Body of pancreas (tissue), 4 donors: ENCODE results near the gene LARP4B. TPM values are rescaled to one million over a fixed set of nuclear protein-coding genes. Genes with fewer than 3 reads are reported as not detected.
"Not testable (repeated sequence)": the region's sequence is repeated elsewhere in the genome, so short reads cannot be mapped to it uniquely, and the experiment has no call there.

Experiments used
- ATAC-seq: fragments of 150-250 bp; one replicate; pipeline ENCODE4 v1.9.1; 2016
- DNase-seq, 4 donors: peaks; one replicate each; pipeline ENCODE4 v3.0.0-alpha.2; 2019
- H3K27ac ChIP-seq, 4 donors: fragments of 200-600 bp; sonication (generic); 1 replicate in 3 of 4; 2 replicates in 1 of 4; pipeline versions ENCODE4 v1.5.1 to v1.6.1; 2016 to 2019; ENCODE audit warnings: mild to moderate bottlenecking in 1 of 4, mixed read lengths in 1 of 4, moderate library complexity in 1 of 4
- H3K27me3 ChIP-seq, 2 donors: fragments of 200-600 bp; sonication (generic); one replicate each; pipeline ENCODE4 v1.6.0; 2016; ENCODE audit warnings: mild to moderate bottlenecking in 1 of 2
- H3K36me3 ChIP-seq, 2 donors: fragments of 200-600 bp; sonication (generic); replicated peaks in 1 of 2; 2 replicates each; pipeline ENCODE4 v1.5.1; 2016; ENCODE audit warnings: low read depth in 2 of 2; ENCODE audit not compliant: insufficient read depth in 1 of 2
- H3K4me1 ChIP-seq: fragments of 200-600 bp; sonication (generic); one replicate; pipeline ENCODE4 v1.6.0; 2016
- H3K4me3 ChIP-seq, 2 donors: fragments of 200-600 bp; sonication (generic); 1 replicate in 1 of 2; 2 replicates in 1 of 2; pipeline ENCODE4 v1.5.1; 2016 to 2019
- H3K9me3 ChIP-seq, 3 donors: fragments of 200-600 bp; sonication (generic); 1 replicate in 2 of 3; 2 replicates in 1 of 3; pipeline ENCODE4 v1.5.1; 2016
- POLR2A ChIP-seq, 3 donors: fragments of 450-650 bp; IDR thresholded peaks; one replicate each; pipeline ENCODE4 v1.6.1; 2016; ENCODE audit warnings: antibody characterized with exemption in 3 of 3, mild to moderate bottlenecking in 2 of 3
- WGBS, 2 donors: methylation state at CpG; one replicate each; pipeline ENCODE4 v1.1.5; 2017; 5-methylcytosine and 5-hydroxymethylcytosine counted together
- intact Hi-C: fragments of 100-400 bp; cut with DNase I; formaldehyde crosslinking; loops from one replicate; pipeline ENCODE4 v1.15.1; 2023
- total RNA-seq, 2 donors: library from RNA; depleted of rRNA; stranded (reverse); fragments of >200 nt; gene quantifications; one replicate each; pipeline ENCODE4 v1.1.0, GENCODE V29; 2016
- TF ChIP-seq, protein P1 (sequence below), 7 experiments: fragments of 450-650 bp in 4 of 7; fragments of 200-600 bp in 3 of 7; sonication (generic) in 3 of 7; IDR thresholded peaks; one replicate each; pipeline ENCODE4 v1.5.1; 2016 to 2019; ENCODE audit warnings: antibody characterized with exemption in 7 of 7

LARP4B gene
- total RNA-seq, 2 donors from 2014 or later: 41.0 to 61.6 TPM

- no peaks in the 10 kb centered on the region for H3K9me3 ChIP-seq
- 68 to 69% methylated on average over 15 of the region's 15 CpGs for WGBS, 2 donors
- no peaks in the 10 kb centered on the region for H3K36me3 ChIP-seq
- peaks cover 4% of the 10 kb centered on the region for H3K4me1 ChIP-seq
- TF ChIP-seq POLR2A (IDR thresholded peaks at IDR 0.05): no peak
- TF ChIP-seq, protein P1, sequence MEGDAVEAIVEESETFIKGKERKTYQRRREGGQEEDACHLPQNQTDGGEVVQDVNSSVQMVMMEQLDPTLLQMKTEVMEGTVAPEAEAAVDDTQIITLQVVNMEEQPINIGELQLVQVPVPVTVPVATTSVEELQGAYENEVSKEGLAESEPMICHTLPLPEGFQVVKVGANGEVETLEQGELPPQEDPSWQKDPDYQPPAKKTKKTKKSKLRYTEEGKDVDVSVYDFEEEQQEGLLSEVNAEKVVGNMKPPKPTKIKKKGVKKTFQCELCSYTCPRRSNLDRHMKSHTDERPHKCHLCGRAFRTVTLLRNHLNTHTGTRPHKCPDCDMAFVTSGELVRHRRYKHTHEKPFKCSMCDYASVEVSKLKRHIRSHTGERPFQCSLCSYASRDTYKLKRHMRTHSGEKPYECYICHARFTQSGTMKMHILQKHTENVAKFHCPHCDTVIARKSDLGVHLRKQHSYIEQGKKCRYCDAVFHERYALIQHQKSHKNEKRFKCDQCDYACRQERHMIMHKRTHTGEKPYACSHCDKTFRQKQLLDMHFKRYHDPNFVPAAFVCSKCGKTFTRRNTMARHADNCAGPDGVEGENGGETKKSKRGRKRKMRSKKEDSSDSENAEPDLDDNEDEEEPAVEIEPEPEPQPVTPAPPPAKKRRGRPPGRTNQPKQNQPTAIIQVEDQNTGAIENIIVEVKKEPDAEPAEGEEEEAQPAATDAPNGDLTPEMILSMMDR (IDR thresholded peaks at IDR 0.05): no peak
- DNase-seq (no peak), ATAC-seq (no peak)
- H3K27ac ChIP-seq: no peak overlapping the region
- no peaks in the 10 kb centered on the region for H3K27me3 ChIP-seq
- no peak overlapping the region for H3K4me3 ChIP-seq
- intact Hi-C loops: loop anchor here (10.0 kb wide), 1 partner anchor 50 kb away; the partner anchor contains the start of gene GTPBP4
These were observed 3.4 kb upstream of the LARP4B start for GRCh38 chr10:934746-935406.

DNA sequence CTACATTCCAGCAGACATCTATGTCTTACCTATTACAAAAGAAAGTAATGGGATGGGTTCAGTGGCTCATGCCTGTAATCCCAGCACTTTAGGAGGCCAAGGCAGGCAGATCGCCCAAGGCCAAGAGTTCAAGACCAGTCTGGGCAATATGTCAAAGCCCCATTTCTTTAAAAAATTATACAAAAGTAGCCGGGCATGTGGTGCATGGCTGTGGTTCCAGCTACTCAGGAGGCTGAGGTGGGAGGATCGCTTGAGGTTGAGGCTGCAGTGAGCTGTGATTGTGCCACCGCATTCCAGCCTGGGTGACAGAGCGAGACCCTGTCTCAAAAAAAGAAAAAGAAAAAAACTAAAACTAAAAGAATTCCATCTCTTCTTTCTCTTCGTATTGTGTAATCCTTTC, 2.7 kb upstream of the LARP4B start:
- H3K27ac ChIP-seq, DNase-seq, H3K9me3 ChIP-seq, H3K4me1 ChIP-seq, H3K4me3 ChIP-seq, ATAC-seq, H3K27me3 ChIP-seq, H3K36me3 ChIP-seq: not testable (repeated sequence)
- intact Hi-C loops: loop anchor here (10.0 kb wide), 1 partner anchor 51 kb away; the partner anchor contains the start of gene GTPBP4
- 64 to 79% methylated on average over 6 of the region's 6 CpGs for WGBS, 2 donors

DNA sequence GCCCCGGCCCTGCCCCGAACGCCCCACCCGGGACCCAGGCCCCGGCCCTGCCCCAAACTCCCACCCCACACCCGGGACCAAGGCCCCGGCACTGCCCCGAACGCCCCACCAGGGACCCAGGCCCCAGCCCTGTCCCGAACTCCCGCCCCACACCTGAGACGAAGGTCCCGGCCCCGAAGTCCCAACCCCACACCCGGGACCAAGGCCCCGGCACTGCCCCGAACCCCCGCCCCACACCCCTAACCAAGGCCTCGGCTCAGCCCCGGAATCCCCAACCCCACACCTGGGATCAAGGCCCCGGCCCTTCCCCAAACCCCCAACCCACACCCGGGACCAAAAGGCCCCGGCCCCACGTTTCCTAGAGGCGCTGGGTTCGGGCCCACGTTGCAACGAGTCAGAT, 1.1 kb upstream of the LARP4B start:
- Histone ChIP-seq H3K4me1 (peaks cover 25% of the 10 kb centered on the region), H3K4me3 (no peak overlapping the region), H3K36me3 (no peaks in the 10 kb centered on the region), H3K27ac (peak overlapping the region in 3 of 4 donors; percentile 79 to 92 (median 91)), H3K27me3 (no peaks in the 10 kb centered on the region), H3K9me3 (no peaks in the 10 kb centered on the region)
- intact Hi-C loops: loop anchor here (10.0 kb wide), 1 partner anchor 52 kb away; the partner anchor contains the start of gene GTPBP4
- ATAC-seq: no peak
- TF ChIP-seq, protein P1 (IDR thresholded peaks at IDR 0.05): no peak
- TF ChIP-seq POLR2A (IDR thresholded peaks at IDR 0.05): no peak
- 81 to 100% methylated on average over 1 to 18 of the region's 28 CpGs for WGBS, 2 donors
- DNase-seq: peak in 1 of 4 donors; percentile 24

GRCh38 chr10:930625-931325, 730 bp downstream of the LARP4B start:
- intact Hi-C loops: loop anchor here (10.0 kb wide), 1 partner anchor 54 kb away; the partner anchor contains the start of gene GTPBP4
- H3K27me3 ChIP-seq: no peaks in the 10 kb centered on the region
- DNase-seq (peak; percentile 55 to 66 (median 64)), ATAC-seq (peak; percentile 51)
- peak overlapping the region; percentile 61 to 77 for H3K4me3 ChIP-seq
- no peaks in the 10 kb centered on the region for H3K36me3 ChIP-seq
- WGBS, 2 donors: 0 to 1% methylated on average over 8 to 56 of the region's 63 CpGs
- H3K9me3 ChIP-seq: no peaks in the 10 kb centered on the region
- TF ChIP-seq, protein P1 (IDR thresholded peaks at IDR 0.05): no peak
- peak in 2 of 3 donors; percentile 17 to 20 for TF ChIP-seq POLR2A (IDR thresholded peaks at IDR 0.05)
- H3K27ac ChIP-seq: peak overlapping the region; percentile 91 to 96 (median 92)
- peaks cover 44% of the 10 kb centered on the region for H3K4me1 ChIP-seq

DNA sequence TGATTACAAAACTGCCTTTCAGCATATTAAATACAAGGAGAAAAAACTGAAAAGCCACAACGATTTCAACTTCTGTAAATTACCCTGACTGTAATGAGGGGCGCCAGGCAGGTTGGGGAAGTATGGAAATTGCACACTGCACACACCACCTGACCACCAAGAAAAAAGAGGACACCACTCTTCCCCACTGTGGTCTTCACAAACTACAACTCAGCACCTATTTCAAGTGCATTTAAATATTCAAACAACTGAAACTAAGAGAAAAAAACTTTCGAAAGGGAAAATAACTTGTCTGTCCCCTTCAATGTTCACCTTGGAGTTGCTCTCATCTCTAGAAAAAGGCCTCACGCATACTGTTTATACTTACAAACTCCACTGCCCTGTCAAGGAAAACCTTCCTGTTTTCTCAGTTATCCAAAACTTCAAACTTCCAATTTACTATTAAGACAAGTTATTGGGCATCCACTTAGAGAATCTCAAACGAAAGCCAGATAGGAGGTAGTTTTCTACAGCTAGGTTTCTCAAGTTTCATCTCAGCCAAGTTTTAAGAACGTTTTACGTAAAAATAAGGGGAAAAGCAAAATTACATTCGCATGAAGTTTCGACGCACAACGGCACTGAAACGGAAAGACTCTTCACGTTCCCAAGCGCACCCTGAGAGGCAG, 1.4 kb downstream of the LARP4B start:
- Histone ChIP-seq H3K9me3 (no peaks in the 10 kb centered on the region), H3K27ac (peak overlapping the region; percentile 91 to 96 (median 92)), H3K4me1 (peaks cover 46% of the 10 kb centered on the region), H3K36me3 (no peaks in the 10 kb centered on the region), H3K27me3 (no peaks in the 10 kb centered on the region), H3K4me3 (peak overlapping the region; percentile 25 to 77)
- intact Hi-C loops: loop anchor here (10.0 kb wide), 1 partner anchor 55 kb away; the partner anchor contains the start of gene GTPBP4
- no peak for TF ChIP-seq POLR2A (IDR thresholded peaks at IDR 0.05)
- TF ChIP-seq, protein P1 (IDR thresholded peaks at IDR 0.05): no peak
- ATAC-seq (no peak), DNase-seq (peak in 1 of 4 donors; percentile 34)
- WGBS, 2 donors: 3 to 4% methylated on average over 14 of the region's 14 CpGs
